ENCODE results near the gene PRTN3.
"Not testable (repeated sequence)": the region's sequence is repeated elsewhere in the genome, so short reads cannot be mapped to it uniquely, and the experiment has no call there.

The PRTN3 gene

GRCh38 chr19:815775-816499, 24.9 kb upstream of the PRTN3 start:
- no peak for DNase-seq (ENCODE audit: low read depth)

DNA sequence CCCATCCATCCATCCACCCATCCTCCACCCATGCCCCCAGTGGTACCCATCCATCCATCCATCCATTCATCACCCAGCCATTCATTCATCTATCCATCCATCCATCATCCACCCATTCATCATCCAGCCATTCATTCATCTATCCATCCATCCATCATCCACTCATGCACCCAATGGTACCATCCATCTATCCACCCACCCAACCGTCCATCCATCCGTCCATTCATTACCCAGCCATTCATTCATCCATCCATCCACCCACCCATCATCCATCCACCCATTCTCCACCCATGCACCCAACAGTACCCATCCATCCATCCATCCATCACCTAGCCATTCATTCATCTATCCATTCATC, 24.3 kb upstream of the PRTN3 start:
- DNase-seq (ENCODE audit: low read depth) = no peak

DNA sequence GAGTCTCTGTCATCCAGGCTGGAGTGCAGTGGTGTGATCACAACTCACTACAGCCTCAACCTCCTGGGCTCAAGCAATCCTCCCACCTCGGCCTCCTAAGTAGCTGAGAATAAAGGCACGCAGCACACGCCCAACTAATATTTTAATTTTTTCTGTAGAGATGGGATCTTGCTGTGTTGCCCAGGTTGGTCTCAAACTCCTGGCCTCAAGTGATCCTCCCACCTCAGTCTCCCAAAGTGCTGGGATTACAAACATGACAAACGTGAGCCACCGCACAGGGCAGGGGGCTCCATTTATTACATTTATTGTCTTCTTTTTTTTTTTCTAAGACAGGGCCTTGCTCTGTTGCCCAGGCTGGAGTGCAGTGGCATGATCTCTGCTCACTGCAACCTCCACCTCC, 20.6 kb upstream of the PRTN3 start:
- not testable (repeated sequence) for DNase-seq (ENCODE audit: low read depth)

- DNase-seq (ENCODE audit: low read depth) = no peak
Observed at GRCh38 chr19:821231-821824, 19.5 kb upstream of the PRTN3 start.

GRCh38 chr19:821825-822503, 18.8 kb upstream of the PRTN3 start, which contains the start of gene PLPPR3:
Gene PLPPR3 (minus strand): TSS chr19:821955. CDS start chr19:821559, 396 bp downstream.
- no peak for DNase-seq (ENCODE audit: low read depth)

DNA sequence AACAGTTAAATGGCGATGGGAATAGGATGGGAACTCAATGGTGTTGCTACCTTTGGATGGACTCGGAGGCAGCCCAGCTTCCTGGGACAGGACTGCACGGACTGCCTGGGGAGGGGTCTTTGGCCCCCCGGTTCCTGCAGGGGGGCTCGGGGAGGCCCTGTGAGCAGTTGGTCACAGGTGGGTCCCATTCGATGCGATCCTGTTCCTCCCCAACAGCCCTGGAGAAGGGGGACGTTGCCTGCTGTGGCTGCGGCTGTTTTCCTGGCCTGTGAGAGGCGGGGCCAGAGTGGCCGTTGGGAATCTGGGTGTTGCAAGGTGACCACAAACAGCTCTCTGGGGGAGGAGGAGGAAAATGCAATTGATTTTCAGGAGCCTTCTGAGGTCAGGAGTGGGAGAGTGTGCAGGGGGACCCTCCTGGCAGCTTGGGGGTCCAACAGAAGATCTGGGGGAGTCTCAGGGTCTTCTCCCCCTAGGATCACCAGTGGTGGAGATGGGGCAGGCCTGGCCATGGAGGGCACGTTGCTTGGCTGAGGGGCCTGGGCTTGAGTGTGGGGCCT, 17.2 kb upstream of the PRTN3 start:
- no peak for DNase-seq (ENCODE audit: low read depth)

GRCh38 chr19:824885-825284, 15.9 kb upstream of the PRTN3 start:
- no peak for DNase-seq (ENCODE audit: low read depth)

DNA sequence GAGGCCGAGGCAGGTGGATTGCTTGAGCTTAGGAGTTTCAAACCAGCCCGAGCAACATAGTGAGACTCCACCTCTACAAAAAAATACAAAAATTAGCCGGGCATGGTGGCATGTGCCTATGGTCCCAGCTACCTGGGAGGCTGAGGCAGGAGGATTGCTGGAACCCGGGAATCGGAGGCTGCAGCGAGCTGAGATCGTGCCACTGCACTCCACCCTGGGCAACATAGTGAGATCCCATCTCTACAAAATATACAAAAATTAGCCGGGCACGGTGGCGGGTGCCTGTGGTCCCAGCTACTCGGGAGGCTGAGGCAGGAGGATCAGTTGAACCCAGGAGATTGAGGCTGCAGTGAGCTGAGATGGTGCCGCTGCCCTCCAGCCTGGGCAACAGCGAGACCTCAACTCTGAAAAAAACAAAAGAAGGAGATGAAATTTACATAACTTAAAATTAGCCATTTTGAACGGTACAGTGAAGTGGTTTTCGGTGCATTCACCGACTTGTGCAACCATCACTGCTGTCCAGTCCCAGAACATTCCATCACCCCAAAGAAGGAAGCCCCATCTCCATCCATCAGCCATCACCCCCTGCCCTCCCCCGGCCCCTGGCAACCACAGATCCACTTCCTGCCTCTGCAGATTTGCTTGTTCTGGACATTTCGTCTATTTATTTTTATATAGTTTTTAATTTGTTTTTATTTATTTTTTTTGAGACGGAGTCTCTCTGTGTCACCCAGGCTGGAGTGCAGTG, 14.7 kb upstream of the PRTN3 start:
- no peak for DNase-seq (ENCODE audit: low read depth)

GRCh38 chr19:827314-827709, 13.5 kb upstream of the PRTN3 start:
- no peak for DNase-seq (ENCODE audit: low read depth)

GRCh38 chr19:827710-828321, 13.0 kb upstream of the PRTN3 start, which contains the start of gene AZU1:
Gene AZU1 (plus strand): TSS chr19:827837. CDS start chr19:827847, 10 bp downstream.
- DNase-seq (ENCODE audit: low read depth) = no peak

GRCh38 chr19:829129-829758, 11.6 kb upstream of the PRTN3 start:
- DNase-seq (ENCODE audit: low read depth) = no peak

GRCh38 chr19:831407-832369, 9.1 kb upstream of the PRTN3 start:
- no peak for DNase-seq (ENCODE audit: low read depth)

DNA sequence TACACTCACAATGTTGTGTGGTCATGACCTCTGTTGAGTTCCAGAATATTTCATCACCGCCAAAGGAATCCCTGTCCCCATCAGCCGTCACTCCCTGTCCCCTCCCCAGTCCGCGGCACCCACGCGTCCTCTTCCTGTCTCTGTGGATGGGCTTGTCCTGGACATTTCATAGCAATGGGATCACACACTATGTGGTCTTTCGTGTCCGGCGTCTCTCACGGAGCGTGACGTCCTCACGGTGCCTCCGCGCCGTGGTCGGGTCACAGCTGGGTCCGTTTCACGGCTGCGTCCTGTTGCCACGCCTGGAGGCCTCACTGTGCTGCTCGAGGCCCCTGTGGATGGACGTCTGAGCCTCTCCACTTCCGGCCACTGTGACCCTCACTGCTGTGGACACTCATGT, 6.6 kb upstream of the PRTN3 start:
- no peak for DNase-seq (ENCODE audit: low read depth)

- no peak for DNase-seq (ENCODE audit: low read depth)
Observed at GRCh38 chr19:835210-835810, 5.5 kb upstream of the PRTN3 start.

- not testable (repeated sequence) for DNase-seq (ENCODE audit: low read depth)
Observed at GRCh38 chr19:842802-843179, 2.0 kb downstream of the PRTN3 start.

DNA sequence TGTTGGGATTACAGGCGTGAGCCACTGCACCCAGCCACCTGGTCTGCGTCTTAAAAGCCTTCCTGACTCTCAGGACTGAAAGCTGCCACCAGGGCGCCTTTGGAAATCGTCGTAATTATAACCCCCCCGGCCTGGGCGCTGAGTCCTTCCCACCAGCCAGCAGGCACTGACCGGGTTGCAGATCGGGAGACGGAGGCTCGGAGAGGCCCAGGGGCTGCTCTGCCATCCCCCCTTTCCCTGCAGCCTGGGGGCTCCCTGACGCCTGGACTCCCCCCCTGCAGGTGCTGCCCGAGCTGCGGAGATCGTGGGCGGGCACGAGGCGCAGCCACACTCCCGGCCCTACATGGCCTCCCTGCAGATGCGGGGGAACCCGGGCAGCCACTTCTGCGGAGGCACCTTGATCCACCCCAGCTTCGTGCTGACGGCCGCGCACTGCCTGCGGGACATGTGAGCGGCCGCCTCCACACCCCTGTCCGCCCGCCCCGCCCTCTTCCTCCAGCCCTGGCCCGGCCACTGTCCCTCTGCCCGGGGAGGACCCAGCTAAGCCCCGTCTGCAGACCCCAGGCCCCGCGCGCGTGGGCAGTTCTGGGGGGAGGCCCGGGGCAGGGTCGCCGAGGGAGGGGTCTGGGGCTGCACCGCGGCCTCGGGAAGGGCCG, 2.5 kb downstream of the PRTN3 start:
- DNase-seq (ENCODE audit: low read depth) = no peak

- DNase-seq (ENCODE audit: low read depth) = no peak
Observed at GRCh38 chr19:843836-844545, 3.2 kb downstream of the PRTN3 start.

DNA sequence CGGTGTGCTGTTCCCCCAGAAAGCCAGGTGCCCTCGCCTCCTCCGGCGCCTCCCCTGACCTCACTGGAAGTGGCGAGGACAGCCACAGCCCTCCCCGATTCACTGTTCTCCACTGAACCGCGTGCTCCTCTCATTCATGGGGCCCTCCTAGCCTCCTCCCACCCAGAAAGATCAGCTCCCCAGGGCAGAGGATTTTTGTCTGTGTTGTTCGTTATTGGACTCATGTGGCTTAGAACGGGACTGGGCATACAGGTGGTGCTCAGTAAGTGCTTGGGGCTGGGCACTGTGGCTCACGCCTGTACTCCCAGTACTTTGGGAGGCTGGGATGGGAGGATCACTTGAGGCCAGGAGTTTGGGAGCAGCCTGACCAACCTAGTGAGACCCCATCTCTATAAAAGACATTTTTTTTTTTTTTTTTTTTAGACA, 3.8 kb downstream of the PRTN3 start:
- no peak for DNase-seq (ENCODE audit: low read depth)
